ENCODE data around the gene KCNN4. TPM values are rescaled to one million over a fixed set of nuclear protein-coding genes. Genes with fewer than 3 reads are reported as not detected.

Gene KCNN4
- total and polyA plus RNA-seq, 10 of the 15 experiments (the other 5 are each of a cell fraction or from before 2014, with no cell fraction given), result 1.4 to 112 (median 77.9) TPM

DNA sequence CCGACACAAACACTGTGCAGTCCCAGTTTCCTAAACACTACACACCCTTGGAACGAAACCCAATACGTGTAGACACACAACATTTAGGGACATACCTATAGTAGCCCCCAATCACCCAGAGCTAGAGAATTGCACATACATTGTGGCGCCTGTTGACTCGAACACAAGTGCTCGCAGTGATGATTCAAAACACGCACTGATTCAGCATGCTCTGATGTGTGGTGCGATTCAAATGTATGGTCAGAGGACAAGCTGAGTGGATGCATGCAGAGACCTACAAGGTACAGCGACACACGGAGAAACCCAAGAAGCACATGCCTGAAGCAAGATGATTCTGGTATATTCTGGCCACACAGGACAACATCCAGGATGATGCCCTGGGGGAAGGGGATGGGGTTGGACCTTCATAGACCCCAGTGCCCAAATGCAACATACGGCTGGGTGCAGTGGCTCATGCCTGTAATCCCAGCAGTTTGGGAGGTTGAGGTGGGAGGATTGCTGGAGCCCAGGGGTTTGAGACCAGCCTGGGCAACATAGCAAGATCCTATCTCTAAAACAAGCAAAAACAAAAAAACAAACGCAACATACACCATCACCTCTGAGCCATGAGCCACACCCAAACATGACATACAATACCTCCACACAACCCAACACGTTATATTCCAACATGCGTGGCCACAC, 997 bp upstream of the KCNN4 start:
- ChIA-PET CTCF (interaction anchor here (1.0 to 9.2 kb wide), 4 partner anchors 21 to 198 kb away, joined by 3 to 324 read pairs (median 74); partner anchors contain the start of gene SMG9), RAD21 (ENCODE audit: unreplicated experiment) (interaction anchor here (0.7 to 7.4 kb wide), 5 partner anchors 16 to 113 kb away, joined by 4 to 148 read pairs (median 117); partner anchors contain the start of genes PLAUR and SMG9), POLR2A (interaction anchor here (8.0 to 8.4 kb wide), 2 partner anchors 22 to 34 kb away, joined by 79 to 389 read pairs; partner anchors contain the start of gene SMG9), SMC1A (ENCODE audit: uncharacterized antibody, unreplicated experiment) (interaction anchor here (1.1 to 8.3 kb wide), 5 partner anchors 21 to 129 kb away, joined by 3 to 325 read pairs (median 43); partner anchors contain the start of genes PLAUR and SMG9)
- in situ Hi-C loops (cut with MboI) (no loop called here), intact Hi-C loops (cut with micrococcal nuclease; ENCODE audit: unreplicated experiment) (loop anchor here (2.0 to 10.0 kb wide), 2 partner anchors 187 to 337 kb away; no protein-coding TSS in a partner anchor)
- TF ChIP-seq TBL1XR1 (IDR thresholded peaks at IDR 0.05; ENCODE audit: low read depth, low read length) (no peak), NFYB (IDR thresholded peaks at IDR 0.05; ENCODE audit: insufficient read depth, low read depth, low read length) (no peak), RUNX3 (IDR thresholded peaks at IDR 0.05; ENCODE audit: low read length) (0 out of 2 replicates have a peak, but pooled peaks have one; percentile 7), JUNB (IDR thresholded peaks at IDR 0.05) (peak; percentile 32; the same call in 1 of the 2 replicates)
- Histone ChIP-seq H3K9me3 (replicated peaks; ENCODE audit: control insufficient read depth, insufficient read depth, low read length) (no peaks in the 10 kb centered on the region), H3K4me2 (ENCODE audit: control insufficient read depth, insufficient read depth) (peak overlapping the region; percentile 83), H2AFZ (ENCODE audit: control insufficient read depth, low read depth, low read length) (no peak overlapping the region), H3K79me2 (ENCODE audit: control insufficient read depth, insufficient read depth, low read length) (peaks cover 45% of the 10 kb centered on the region), H3K9ac (ENCODE audit: control insufficient read depth, insufficient read depth, low read length) (no peak overlapping the region), H3K4me1 (ENCODE audit: control insufficient read depth, insufficient read depth, low read length) (peaks cover 60% of the 10 kb centered on the region), H3K27me3 (replicated peaks in 1 of 2; ENCODE audit: control insufficient read depth in 2 of 2, insufficient read depth in 2 of 2, low read length in 1 of 2) (no peaks in the 10 kb centered on the region), H3K4me3 (0 out of 2 replicates have a peak overlapping the region, but pooled peaks have one; percentile 35), H3K27ac (ENCODE audit: control insufficient read depth, insufficient read depth) (peak overlapping the region; percentile 95; the same call in 1 of the 2 replicates), H3K36me3 (ENCODE audit: control insufficient read depth in 2 of 2, insufficient read depth in 2 of 2, low read length in 1 of 2) (no peaks in the 10 kb centered on the region), H4K20me1 (ENCODE audit: control insufficient read depth, insufficient read depth) (no peaks in the 10 kb centered on the region)
- DNase-seq (ENCODE audit: low read depth, low spot score), result no peak
- BruUV-seq (replicated peaks), result no TSS peak
- whole genome bisulfite sequencing (ENCODE audit: insufficient coverage, insufficient replicate concordance, low lambda C conversion rate, missing lambda C conversion rate), result 43% methylated on average over 14 of the region's 14 CpGs
- ATAC-seq, result no peak
- no peak for FAIRE-seq

DNA sequence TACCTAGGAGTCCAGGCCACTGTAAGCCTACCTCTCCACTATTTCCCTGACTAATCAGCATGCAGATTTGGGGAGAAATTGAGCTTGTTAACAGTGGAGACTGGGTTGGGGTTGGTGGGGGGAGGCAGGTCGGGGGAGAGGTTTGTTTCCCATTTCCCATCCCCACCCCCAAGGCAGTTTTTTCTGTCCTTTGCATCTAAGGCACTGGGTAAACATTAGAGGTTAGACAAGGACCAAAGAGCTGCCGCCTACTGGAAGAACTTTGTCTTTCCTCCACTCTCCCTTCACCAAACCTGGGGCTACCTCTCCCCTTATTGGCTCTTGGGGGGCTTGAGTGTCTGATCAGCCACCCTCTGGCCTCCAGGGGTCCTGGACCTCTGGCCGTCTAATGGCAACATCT, 953 bp downstream of the KCNN4 start:
- 0% methylated on average over 3 of the region's 3 CpGs for WGBS (ENCODE audit: insufficient coverage, insufficient replicate concordance, low lambda C conversion rate, missing lambda C conversion rate)
- Histone ChIP-seq H3K27me3 (replicated peaks in 1 of 2; ENCODE audit: control insufficient read depth in 2 of 2, insufficient read depth in 2 of 2, low read length in 1 of 2) (no peaks in the 10 kb centered on the region), H3K36me3 (ENCODE audit: control insufficient read depth in 2 of 2, insufficient read depth in 2 of 2, low read length in 1 of 2) (peaks cover 0 to 4% of the 10 kb centered on the region in 2 experiments; a peak in 1 of 4 replicates), H3K4me1 (ENCODE audit: control insufficient read depth, insufficient read depth, low read length) (peaks cover 69% of the 10 kb centered on the region), H3K79me2 (ENCODE audit: control insufficient read depth, insufficient read depth, low read length) (peaks cover 61% of the 10 kb centered on the region), H3K9me3 (replicated peaks; ENCODE audit: control insufficient read depth, insufficient read depth, low read length) (no peaks in the 10 kb centered on the region), H3K4me2 (ENCODE audit: control insufficient read depth, insufficient read depth) (peak overlapping the region; percentile 83), H2AFZ (ENCODE audit: control insufficient read depth, low read depth, low read length) (no peak overlapping the region), H3K9ac (ENCODE audit: control insufficient read depth, insufficient read depth, low read length) (peak overlapping the region; percentile 88), H3K4me3 (peak overlapping the region; percentile 100), H4K20me1 (ENCODE audit: control insufficient read depth, insufficient read depth) (no peaks in the 10 kb centered on the region), H3K27ac (ENCODE audit: control insufficient read depth, insufficient read depth) (peak overlapping the region; percentile 95)
- no peak for DNase-seq (ENCODE audit: low read depth, low spot score)
- SMC1A ChIA-PET (ENCODE audit: uncharacterized antibody, unreplicated experiment), result interaction anchor here (1.1 to 8.3 kb wide), 7 partner anchors 10 to 255 kb away, joined by 3 to 325 read pairs (median 5); partner anchors contain the start of genes PLAUR and SMG9
- BruUV-seq (replicated peaks), result no TSS peak
- RAD21 ChIA-PET (ENCODE audit: unreplicated experiment), result interaction anchor here (0.9 to 7.4 kb wide), 7 partner anchors 9 to 111 kb away, joined by 3 to 148 read pairs (median 86); partner anchors contain the start of genes PLAUR and SMG9
- CTCF ChIA-PET, result interaction anchor here (2.5 to 9.2 kb wide), 4 partner anchors 10 to 111 kb away, joined by 8 to 324 read pairs (median 96); partner anchors contain the start of gene SMG9
- intact Hi-C loops (cut with micrococcal nuclease; ENCODE audit: unreplicated experiment), result loop anchor here (2.0 to 10.0 kb wide), 3 partner anchors 111 to 335 kb away; no protein-coding TSS in a partner anchor
- in situ Hi-C loops (cut with MboI), result no loop called here
- POLR2A ChIA-PET, result interaction anchor here (0.5 to 8.4 kb wide), 9 partner anchors 20 to 222 kb away, joined by 3 to 389 read pairs (median 3); partner anchors contain the start of genes IRGQ, SMG9 and ZNF45
- peak; percentile 36 for ATAC-seq
- no peak for FAIRE-seq
- TF ChIP-seq, protein P1, sequence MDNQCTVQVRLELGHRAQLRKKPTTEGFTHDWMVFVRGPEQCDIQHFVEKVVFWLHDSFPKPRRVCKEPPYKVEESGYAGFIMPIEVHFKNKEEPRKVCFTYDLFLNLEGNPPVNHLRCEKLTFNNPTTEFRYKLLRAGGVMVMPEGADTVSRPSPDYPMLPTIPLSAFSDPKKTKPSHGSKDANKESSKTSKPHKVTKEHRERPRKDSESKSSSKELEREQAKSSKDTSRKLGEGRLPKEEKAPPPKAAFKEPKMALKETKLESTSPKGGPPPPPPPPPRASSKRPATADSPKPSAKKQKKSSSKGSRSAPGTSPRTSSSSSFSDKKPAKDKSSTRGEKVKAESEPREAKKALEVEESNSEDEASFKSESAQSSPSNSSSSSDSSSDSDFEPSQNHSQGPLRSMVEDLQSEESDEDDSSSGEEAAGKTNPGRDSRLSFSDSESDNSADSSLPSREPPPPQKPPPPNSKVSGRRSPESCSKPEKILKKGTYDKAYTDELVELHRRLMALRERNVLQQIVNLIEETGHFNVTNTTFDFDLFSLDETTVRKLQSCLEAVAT (IDR thresholded peaks at IDR 0.05), result 0 out of 2 replicates have a peak, but pooled peaks have one; percentile 39
- TF ChIP-seq CHD2 (IDR thresholded peaks at IDR 0.05; ENCODE audit: borderline replicate concordance, low read depth, low read length) (0 out of 2 replicates have a peak, but pooled peaks have one; percentile 47), BMI1 (IDR thresholded peaks at IDR 0.05; ENCODE audit: borderline replicate concordance) (0 out of 2 replicates have a peak, but pooled peaks have one; percentile 9), NFIC (IDR thresholded peaks at IDR 0.05; ENCODE audit: low read depth, low read length) (no peak; the same call in 1 of the 2 replicates), KLF5 (IDR thresholded peaks at IDR 0.05; ENCODE audit: partially characterized antibody) (no peak), WRNIP1 (IDR thresholded peaks at IDR 0.05; ENCODE audit: borderline replicate concordance, low read depth, low read length) (no peak), RAD51 (IDR thresholded peaks at IDR 0.05) (no peak), GATAD2B (conservative IDR thresholded peaks at IDR 0.05; ENCODE audit: low read depth) (no peak), IKZF2 (IDR thresholded peaks at IDR 0.05) (peak; percentile 31 to 36; a peak in 2 of 4 replicates)
